Astrocyte of the cerebellum (primary cell): ENCODE data around the gene FGF11.

Source experiments
- DNase-seq: peaks from one replicate; pipeline ENCODE4 v3.0.0-alpha.2; 2011; ENCODE audit warnings: low read depth
- H3K4me3 ChIP-seq: 2 replicates; pipeline ENCODE4 v1.5.1; 2011; ENCODE audit warnings: mild to moderate bottlenecking, low read depth, low read length, moderate library complexity
- CTCF ChIP-seq: IDR thresholded peaks from 2 replicates; pipeline ENCODE4 v1.5.1; 2012; ENCODE audit warnings: low read length, low read depth, moderate library complexity, mild to moderate bottlenecking; ENCODE audit errors: missing control alignments
- in situ Hi-C: cut with HindIII; loops from 2 replicates; pipeline ENCODE4 v1.10.0; 2017; ENCODE audit warnings: low sequenced_read_pairs

Gene FGF11

GRCh38 chr17:7442142-7442541, 2.8 kb downstream of the FGF11 start:
- TF ChIP-seq CTCF: no peak
- DNase-seq: no peak
- in situ Hi-C loops: no loop called here
- no peak overlapping the region for H3K4me3 ChIP-seq

- no peak for TF ChIP-seq CTCF
- in situ Hi-C loops: no loop called here
- no peak for DNase-seq
- H3K4me3 ChIP-seq: no peak overlapping the region
Observed at GRCh38 chr17:7443499-7444485, 4.5 kb downstream of the FGF11 start.

GRCh38 chr17:7444682-7445618, 5.6 kb downstream of the FGF11 start, which contains the start of gene CHRNB1:
Gene CHRNB1 (plus strand): TSS chr17:7445061. CDS start chr17:7445128, 67 bp downstream.
- in situ Hi-C loops: no loop called here
- no peak for TF ChIP-seq CTCF
- peak within 1 kb of the TSS; percentile 22 for H3K4me3 ChIP-seq
- DNase-seq: no peak

- TF ChIP-seq CTCF: no peak
- in situ Hi-C loops: no loop called here
- no peak for DNase-seq
- no peak overlapping the region for H3K4me3 ChIP-seq
Observed at GRCh38 chr17:7445619-7445968, 6.3 kb downstream of the FGF11 start.

- no peak for TF ChIP-seq CTCF
- no peak for DNase-seq
- in situ Hi-C loops: no loop called here
- no peak overlapping the region for H3K4me3 ChIP-seq
Observed at GRCh38 chr17:7448461-7448860, 9.1 kb downstream of the FGF11 start.

- no peak for TF ChIP-seq CTCF
- in situ Hi-C loops: no loop called here
- no peak for DNase-seq
Observed at GRCh38 chr17:7459961-7460545, 20.7 kb downstream of the FGF11 start.

More at GRCh38 chr17:7459961-7460545, 20.7 kb downstream of the FGF11 start:
- no peak overlapping the region for H3K4me3 ChIP-seq
